Spleen (tissue), 3 donors: ENCODE data around the gene TC2N.

ENCODE experiments used
- POLR2A ChIP-seq, 3 donors: fragments of 450-650 bp; IDR thresholded peaks; one replicate each; pipeline ENCODE4 v1.5.1; 2017; ENCODE audit warnings: antibody characterized with exemption in 3 of 3, mild to moderate bottlenecking in 1 of 3
- POLR2AphosphoS5 ChIP-seq, 3 donors: sonication (generic); formaldehyde crosslinking; IDR thresholded peaks; one replicate each; pipeline ENCODE4 v1.5.1; 2017; ENCODE audit warnings: antibody characterized with exemption in 3 of 3

GRCh38 chr14:91835920-91836843, 31.2 kb downstream of the TC2N start:
- TF ChIP-seq POLR2A (IDR thresholded peaks at IDR 0.05) (no peak), POLR2AphosphoS5 (IDR thresholded peaks at IDR 0.05) (peak; percentile 77 to 83 (median 79))
